SK-N-SH (cell line): ENCODE data around the gene CAMK2D. TPM values are rescaled to one million over a fixed set of nuclear protein-coding genes. Genes with fewer than 3 reads are reported as not detected.

Experiments used
- CTCF ChIA-PET: fragments of 300-600, 350-600 bp; formaldehyde crosslinking; extraction: SDS; loops from one replicate; lab custom pipeline; 2021; lab: Yijun Ruan, JAX
- POLR2A ChIA-PET: fragments of 350-600 bp; sonication (Branson Sonifier 250); formaldehyde crosslinking; extraction: SDS; loops from one replicate; lab custom pipeline; 2020; ENCODE audit warnings: antibody characterized with exemption, inconsistent platforms; lab: Yijun Ruan, JAX
- DNase-seq: peaks from one replicate; pipeline ENCODE4 v3.0.0; 2012
- H2AFZ ChIP-seq: fragments of 200-600 bp; sonication (generic); 2 replicates; pipeline ENCODE4 v1.8.1; 2016; ENCODE audit warnings: antibody characterized with exemption, mild to moderate bottlenecking, low read depth
- H3F3A ChIP-seq: fragments of 200-600 bp; sonication (generic); replicated peaks from 2 replicates; pipeline ENCODE3; 2016; ENCODE audit warnings: antibody characterized with exemption, mild to moderate bottlenecking; ENCODE audit not compliant: insufficient read depth
- H3K27ac ChIP-seq, 2 experiments: fragments of 200-500 bp in 1 of 2; fragments of 200-600 bp in 1 of 2; sonication (Bioruptor generic) in 1 of 2; sonication (generic), shearing (Covaris generic) in 1 of 2; 2 replicates each; pipeline versions ENCODE4 v1.5.1 to v1.6.1; 2014 to 2016; ENCODE audit warnings: low read depth in 2 of 2, inconsistent platforms in 1 of 2, low read length in 1 of 2, mild to moderate bottlenecking in 1 of 2, mixed read lengths in 1 of 2
- H3K27me3 ChIP-seq: fragments of 200-600 bp; sonication (generic), shearing (Covaris generic); 2 replicates; pipeline ENCODE4 v1.6.1; 2016; ENCODE audit warnings: mixed run types; ENCODE audit not compliant: insufficient read depth
- H3K36me3 ChIP-seq, 2 experiments: fragments of 200-500 bp in 1 of 2; fragments of 200-600 bp in 1 of 2; sonication (Bioruptor generic) in 1 of 2; sonication (generic) in 1 of 2; replicated peaks in 1 of 2; 2 replicates each; pipeline versions ENCODE3 to v1.5.1; 2014 to 2016; ENCODE audit warnings: low read length in 1 of 2, mild to moderate bottlenecking in 1 of 2; ENCODE audit not compliant: insufficient read depth in 2 of 2, control insufficient read depth in 1 of 2
- H3K4me1 ChIP-seq, 2 experiments: fragments of 200-500 bp in 1 of 2; fragments of 200-600 bp in 1 of 2; sonication (Bioruptor generic) in 1 of 2; sonication (generic), shearing (Covaris generic) in 1 of 2; 2 replicates each; pipeline versions ENCODE4 v1.5.1 to v1.6.1; 2014 to 2016; ENCODE audit warnings: low read depth in 1 of 2, low read length in 1 of 2, mixed run types in 1 of 2; ENCODE audit not compliant: insufficient read depth in 2 of 2, control insufficient read depth in 1 of 2
- H3K4me2 ChIP-seq: fragments of 200-600 bp; sonication (generic), shearing (Covaris generic); 2 replicates; pipeline ENCODE4 v1.6.1; 2017; ENCODE audit warnings: mixed run types
- H3K4me3 ChIP-seq, 2 experiments: fragments of 200-500 bp in 1 of 2; fragments of 200-600 bp in 1 of 2; sonication (Bioruptor generic) in 1 of 2; sonication (generic), shearing (Covaris generic) in 1 of 2; 2 replicates each; pipeline versions ENCODE4 v1.5.1 to v1.8.1; 2014 to 2016; ENCODE audit warnings: low read depth in 2 of 2, inconsistent platforms in 1 of 2, low read length in 1 of 2, mild to moderate bottlenecking in 1 of 2, mixed read lengths in 1 of 2, moderate library complexity in 1 of 2
- H3K79me2 ChIP-seq: fragments of 200-600 bp; sonication (generic); 2 replicates; pipeline ENCODE4 v1.8.1; 2017; ENCODE audit warnings: mild to moderate bottlenecking; ENCODE audit not compliant: insufficient read depth
- H3K9ac ChIP-seq: fragments of 200-600 bp; sonication (generic); 2 replicates; pipeline ENCODE4 v1.6.1; 2017; ENCODE audit warnings: mixed run types
- H3K9me2 ChIP-seq: fragments of 200-600 bp; sonication (generic); 2 replicates; pipeline ENCODE4 v1.6.1; 2017; ENCODE audit warnings: mixed run types
- H3K9me3 ChIP-seq: fragments of 200-600 bp; sonication (generic); 2 replicates; pipeline ENCODE4 v1.6.1; 2017; ENCODE audit warnings: mixed run types, mild to moderate bottlenecking, moderate library complexity
- H4K20me1 ChIP-seq: fragments of 200-600 bp; sonication (generic); 2 replicates; pipeline ENCODE4 v1.6.1; 2017; ENCODE audit warnings: mild to moderate bottlenecking, mixed run types; ENCODE audit not compliant: insufficient read depth
- CTCF ChIP-seq: fragments of 200-600 bp; sonication (generic); IDR thresholded peaks from 2 replicates; pipeline ENCODE4 v1.6.1; 2017; ENCODE audit warnings: antibody characterized with exemption, mild to moderate bottlenecking, moderate library complexity
- FOXJ3 ChIP-seq: sonication (generic); formaldehyde crosslinking; IDR thresholded peaks from 2 replicates; pipeline ENCODE4 v1.5.1; 2020; ENCODE audit warnings: mild to moderate bottlenecking, missing genetic modification reagents
- FOXM1 ChIP-seq: IDR thresholded peaks from 2 replicates; pipeline ENCODE4 v1.4.0; 2012; ENCODE audit warnings: low read depth, mild to moderate bottlenecking
- GABPA ChIP-seq: IDR thresholded peaks from 2 replicates; pipeline ENCODE4 v1.4.0; 2012; ENCODE audit warnings: low read depth, mild to moderate bottlenecking
- IRF3 ChIP-seq: fragments of 150-350 bp; IDR thresholded peaks from 2 replicates; pipeline ENCODE4 v1.6.1; 2016; ENCODE audit warnings: mild to moderate bottlenecking, low read depth, low read length
- JUND ChIP-seq: IDR thresholded peaks from 2 replicates; pipeline ENCODE4 v1.4.0; 2012
- MEF2A ChIP-seq: IDR thresholded peaks from 2 replicates; pipeline ENCODE4 v1.4.0; 2012; ENCODE audit warnings: low read depth, borderline replicate concordance
- MXI1 ChIP-seq: IDR thresholded peaks from 2 replicates; pipeline ENCODE4 v1.6.1; 2012; ENCODE audit warnings: mild to moderate bottlenecking, low read depth, low read length, improper control_type of control experiment
- NFIC ChIP-seq: IDR thresholded peaks from 2 replicates; pipeline ENCODE4 v1.4.0; 2012; ENCODE audit warnings: borderline replicate concordance
- NRF1 ChIP-seq: IDR thresholded peaks from 2 replicates; pipeline ENCODE4 v1.6.1; 2012; ENCODE audit warnings: low read depth, mild to moderate bottlenecking, low read length
- PBX3 ChIP-seq: IDR thresholded peaks from 2 replicates; pipeline ENCODE4; 2012
- RAD21 ChIP-seq: IDR thresholded peaks from 2 replicates; pipeline ENCODE4 v1.6.1; 2012; ENCODE audit warnings: mild to moderate bottlenecking, low read length
- RFX5 ChIP-seq: IDR thresholded peaks from 2 replicates; pipeline ENCODE4 v1.6.1; 2012; ENCODE audit warnings: mild to moderate bottlenecking, improper control_type of control experiment, low read length
- RXRA ChIP-seq: IDR thresholded peaks from 2 replicates; pipeline ENCODE4 v1.4.0; 2012; ENCODE audit warnings: low read depth, mild to moderate bottlenecking, borderline replicate concordance
- SIN3A ChIP-seq: IDR thresholded peaks from 2 replicates; pipeline ENCODE4 v1.6.1; 2012; ENCODE audit warnings: low read depth, mild to moderate bottlenecking, low read length, moderate library complexity, borderline replicate concordance
- TAF1 ChIP-seq: IDR thresholded peaks from 2 replicates; pipeline ENCODE4 v1.6.1; 2012; ENCODE audit warnings: low read depth, mild to moderate bottlenecking, low read length, moderate library complexity, borderline replicate concordance
- TEAD4 ChIP-seq: IDR thresholded peaks from 2 replicates; pipeline ENCODE4 v1.4.0; 2012; ENCODE audit warnings: mild to moderate bottlenecking, borderline replicate concordance; ENCODE audit not compliant: insufficient read depth
- USF1 ChIP-seq: IDR thresholded peaks from 2 replicates; pipeline ENCODE4 v1.4.0; 2012; ENCODE audit warnings: low read depth, borderline replicate concordance
- USF2 ChIP-seq: fragments of 150-350 bp; IDR thresholded peaks from 2 replicates; pipeline ENCODE4 v1.6.1; 2017; ENCODE audit warnings: antibody characterized with exemption, low read length, low read depth, borderline replicate concordance
- YY1 ChIP-seq: IDR thresholded peaks from 2 replicates; pipeline ENCODE4 v1.4.0; 2012; ENCODE audit warnings: low read depth, mild to moderate bottlenecking
- ZBTB33 ChIP-seq: IDR thresholded peaks from 2 replicates; pipeline ENCODE4 v1.4.0; 2012; ENCODE audit warnings: low read depth, borderline replicate concordance
- WGBS: methylation state at CpG from one replicate; pipeline ENCODE4 v1.1.6; 2017; ENCODE audit warnings: low lambda C conversion rate; 5-methylcytosine and 5-hydroxymethylcytosine counted together
- polyA plus RNA-seq, 3 experiments: library from polyadenylated mRNA; depleted of rRNA; stranded (reverse); fragments of >200 nt; gene quantifications; 2 replicates each; pipeline ENCODE4 v1.2.3, GENCODE V29; 2012

The CAMK2D gene
- polyA plus RNA-seq, 1 of the 3 experiments (the other 2 are of a cell fraction), result 17.0 TPM

GRCh38 chr4:113678641-113679040, 82.9 kb downstream of the CAMK2D start (continued):
- TF ChIP-seq ZBTB33, result no peak
- no peak for TF ChIP-seq TEAD4
- TF ChIP-seq USF2, result no peak
- no peak for TF ChIP-seq MXI1

- WGBS, result 95% methylated on average over 4 of the region's 4 CpGs
- peaks cover 48% of the 10 kb centered on the region for H3K79me2 ChIP-seq
- H3K36me3 ChIP-seq, result peaks cover 0 to 34% of the 10 kb centered on the region in 2 experiments
Measured at GRCh38 chr4:113677325-113677724, 84.2 kb downstream of the CAMK2D start.

More at GRCh38 chr4:113677325-113677724, 84.2 kb downstream of the CAMK2D start:
- Histone ChIP-seq H3K9me3 (no peaks in the 10 kb centered on the region), H3K4me3 (no peak overlapping the region), H3K9ac (no peak overlapping the region), H3K27me3 (no peaks in the 10 kb centered on the region), H3K9me2 (no peaks in the 10 kb centered on the region), H4K20me1 (peaks cover 9% of the 10 kb centered on the region), H3K4me1 (peaks cover 6 to 23% of the 10 kb centered on the region in 2 experiments; a peak in 3 of 4 replicates), H2AFZ (no peak overlapping the region), H3F3A (peaks cover 8% of the 10 kb centered on the region), H3K27ac (no peak overlapping the region), H3K4me2 (peak overlapping the region; percentile 12; the same call in 1 of the 2 replicates)
- DNase-seq, result no peak
- ChIA-PET CTCF (interaction anchor here (1.4 kb wide), 1 partner anchor 10 kb away, joined by 7 read pairs; no protein-coding TSS in a partner anchor), POLR2A (no interaction called here)
- TF ChIP-seq GABPA, result no peak
- no peak for TF ChIP-seq RFX5
- no peak for TF ChIP-seq NFIC
- no peak for TF ChIP-seq FOXJ3 (CRISPR knock-in tag)
- TF ChIP-seq FOXM1, result no peak
- TF ChIP-seq RXRA, result no peak
- TF ChIP-seq NRF1, result no peak
- TF ChIP-seq PBX3, result no peak
- TF ChIP-seq RAD21, result no peak
- no peak for TF ChIP-seq YY1
- TF ChIP-seq MXI1, result no peak
- no peak for TF ChIP-seq CTCF
- no peak for TF ChIP-seq IRF3
- no peak for TF ChIP-seq JUND
- no peak for TF ChIP-seq SIN3A
- TF ChIP-seq TAF1, result no peak
- TF ChIP-seq USF1, result no peak
- TF ChIP-seq USF2, result no peak
- no peak for TF ChIP-seq MEF2A
